HT1080 (cell line): ENCODE measurements around the gene SOX5. TPM values are rescaled to one million over a fixed set of nuclear protein-coding genes. Genes with fewer than 3 reads are reported as not detected.
"Not testable (repeated sequence)": the region's sequence is repeated elsewhere in the genome, so short reads cannot be mapped to it uniquely, and the experiment has no call there.

Experiments
- DNase-seq: peaks from one replicate; pipeline ENCODE4 v3.0.0-alpha.2; 2015; ENCODE audit warnings: low read depth
- total RNA-seq: library from RNA; depleted of rRNA; stranded (reverse); fragments of >200 nt; shearing (Covaris generic); gene quantifications from 2 replicates; pipeline ENCODE4 v1.2.3, GENCODE V29; 2014

The SOX5 gene
- total RNA-seq, 1 experiment from 2014 or later: 0.05 TPM

- no peak for DNase-seq
These were observed 445.9 kb downstream of the SOX5 start for GRCh38 chr12:23503544-23503943.

GRCh38 chr12:23502259-23502658, 447.2 kb downstream of the SOX5 start:
- DNase-seq: no peak

- DNase-seq: no peak
These were observed 454.0 kb downstream of the SOX5 start for GRCh38 chr12:23495472-23495871.

GRCh38 chr12:23493672-23494071, 455.8 kb downstream of the SOX5 start:
- DNase-seq: peak; percentile 2

- DNase-seq: not testable (repeated sequence)
These were observed 458.4 kb downstream of the SOX5 start for GRCh38 chr12:23491029-23491428.

- DNase-seq: no peak
These were observed 461.3 kb downstream of the SOX5 start for GRCh38 chr12:23488130-23488529.

GRCh38 chr12:23484238-23484637, 465.2 kb downstream of the SOX5 start:
- no peak for DNase-seq

- DNase-seq: no peak
These were observed 466.9 kb downstream of the SOX5 start for GRCh38 chr12:23482571-23482970.
